CD4-positive, alpha-beta T cell (primary cell): ENCODE measurements around the gene GNGT1. TPM values are rescaled to one million over a fixed set of nuclear protein-coding genes. Genes with fewer than 3 reads are reported as not detected.
"Not testable (repeated sequence)": the region's sequence is repeated elsewhere in the genome, so short reads cannot be mapped to it uniquely, and the experiment has no call there.

Experiments
- ATAC-seq: fragments of 200-7000 bp; cut with Tn5 transposase; one replicate; pipeline ENCODE4 v1.10.0; 2022; ENCODE audit warnings: mild to moderate bottlenecking; ENCODE audit not compliant: poor library complexity
- CTCF ChIA-PET: fragments of 350-600 bp; sonication (Branson Sonifier 250); formaldehyde crosslinking; loops from one replicate; lab custom pipeline; 2021; ENCODE audit warnings: antibody characterized with exemption, inconsistent platforms; lab: Charles Lee
- POLR2A ChIA-PET: fragments of 350-600 bp; sonication (Branson Sonifier 250); formaldehyde crosslinking; loops from one replicate; lab custom pipeline; 2021; ENCODE audit warnings: antibody characterized with exemption, inconsistent platforms; lab: Charles Lee
- DNase-seq, 14 experiments: peaks; one replicate each; pipeline ENCODE4 v3.0.0-alpha.2; 2013 to 2020; ENCODE audit warnings: mixed read lengths in 2 of 14
- H3K27ac ChIP-seq, 2 donors: one replicate each; pipeline versions ENCODE4 v1.5.1 to v1.7.0; 2013; ENCODE audit warnings: low read length in 2 of 2, low read depth in 1 of 2, mild to moderate bottlenecking in 1 of 2
- H3K27me3 ChIP-seq, 2 experiments: 1 replicate in 1 of 2; 2 replicates in 1 of 2; pipeline versions ENCODE4 v1.6.1 to v1.7.0; 2013; ENCODE audit warnings: low read length in 2 of 2, control low read depth in 1 of 2, mild to moderate bottlenecking in 1 of 2, moderate library complexity in 1 of 2; ENCODE audit not compliant: insufficient read depth in 2 of 2, control insufficient read depth in 1 of 2
- H3K36me3 ChIP-seq: one replicate; pipeline ENCODE4 v1.6.1; 2013; ENCODE audit warnings: low read length, control low read depth; ENCODE audit not compliant: insufficient read depth
- H3K4me1 ChIP-seq: one replicate; pipeline ENCODE4 v1.6.1; 2013; ENCODE audit warnings: low read length, control low read depth; ENCODE audit not compliant: insufficient read depth
- H3K4me3 ChIP-seq: one replicate; pipeline ENCODE4 v1.5.1; 2013; ENCODE audit warnings: mild to moderate bottlenecking, low read length, moderate library complexity
- H3K9me3 ChIP-seq, 2 experiments: 1 replicate in 1 of 2; 2 replicates in 1 of 2; pipeline versions ENCODE4 v1.6.1 to v1.7.0; 2013; ENCODE audit warnings: low read length in 2 of 2, mild to moderate bottlenecking in 2 of 2, control low read depth in 1 of 2, moderate library complexity in 1 of 2; ENCODE audit not compliant: control insufficient read depth in 1 of 2, insufficient read depth in 1 of 2
- H3K27ac Mint-ChIP-seq: one replicate; pipeline ENCODE4 v1.8.0; 2020; ENCODE audit warnings: mixed read lengths
- H3K27me3 Mint-ChIP-seq: one replicate; pipeline ENCODE4 v1.8.0; 2021; ENCODE audit warnings: mixed read lengths
- H3K36me3 Mint-ChIP-seq: one replicate; pipeline ENCODE4 v1.8.0; 2021; ENCODE audit warnings: low read depth, mixed read lengths
- H3K4me1 Mint-ChIP-seq: one replicate; pipeline ENCODE4 v1.8.0; 2021; ENCODE audit warnings: low read depth, mixed read lengths
- H3K4me3 Mint-ChIP-seq: one replicate; pipeline ENCODE4 v1.8.0; 2020; ENCODE audit warnings: mild to moderate bottlenecking, mixed read lengths
- H3K9me3 Mint-ChIP-seq: one replicate; pipeline ENCODE4 v1.8.0; 2020; ENCODE audit warnings: mixed read lengths
- CTCF ChIP-seq: fragments of 200-600 bp; IDR thresholded peaks from one replicate; pipeline ENCODE4 v1.8.0; 2022; ENCODE audit warnings: antibody characterized with exemption, mild to moderate bottlenecking
- intact Hi-C, 2 experiments: fragments of 100-400 bp; cut with DNase I in 1 of 2; cut with micrococcal nuclease in 1 of 2; formaldehyde crosslinking; loops; one replicate each; pipeline versions ENCODE4 v1.15.1 to v1.9.0; 2023 to 2025; cut with DNase I, micrococcal nuclease
- total RNA-seq, 174 experiments: library from RNA in 2 of 174; stranded (reverse) in 2 of 174; gene quantifications; one replicate each; pipeline ENCODE4 v1.2.3 and lab custom pipeline; 2021 to 2026

The GNGT1 gene
- total RNA-seq, 2 experiments from 2014 or later, result not detected

- Histone ChIP-seq H3K27me3 (no peaks in the 10 kb centered on the region), H3K27ac (no peak overlapping the region), H3K4me3 (no peak overlapping the region), H3K9me3 (peaks cover 0 to 4% of the 10 kb centered on the region in 2 experiments), H3K36me3 (no peaks in the 10 kb centered on the region), H3K4me1 (no peaks in the 10 kb centered on the region)
- ATAC-seq (no peak), DNase-seq (no peak)
- ChIA-PET POLR2A (no interaction called here), CTCF (no interaction called here)
- intact Hi-C loops, result no loop called here
- Mint-ChIP-seq H3K4me1 (no peaks in the 10 kb centered on the region), H3K36me3 (no peaks in the 10 kb centered on the region), H3K27me3 (peaks cover 26% of the 10 kb centered on the region), H3K9me3 (no peaks in the 10 kb centered on the region), H3K4me3 (no peak overlapping the region), H3K27ac (no peak overlapping the region)
- no peak for TF ChIP-seq CTCF
These were observed 8.3 kb downstream of the GNGT1 start for GRCh38 chr7:93914581-93915066.

DNA sequence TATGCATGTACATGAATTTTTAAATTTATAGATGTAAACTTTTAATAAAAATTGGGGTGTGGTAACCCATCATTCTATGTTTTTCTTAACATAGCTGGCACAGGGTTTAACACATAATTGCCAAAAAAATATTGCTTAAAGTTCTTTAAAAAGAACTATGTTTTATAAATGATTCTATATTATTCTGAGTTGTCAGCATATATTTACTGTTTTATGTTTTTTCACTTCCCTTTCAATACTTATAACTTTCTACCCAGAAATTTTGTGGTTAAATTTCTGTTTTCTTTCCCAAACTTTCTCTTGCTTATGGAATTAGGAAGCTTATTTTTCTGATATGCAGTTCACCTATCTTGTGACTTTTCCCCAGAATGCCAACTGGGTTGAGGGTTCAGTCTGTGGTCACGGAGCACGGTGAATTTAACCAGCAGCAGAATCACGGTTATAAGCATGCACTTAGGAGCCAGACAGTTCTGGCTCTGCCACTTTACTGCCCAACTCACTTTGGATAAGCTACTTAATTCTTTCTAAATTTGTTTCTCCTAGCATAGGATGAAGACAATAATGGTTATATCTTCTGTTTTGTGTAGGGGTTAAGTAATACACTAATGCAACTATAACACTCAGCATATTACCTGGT lies 9.0 kb downstream of the GNGT1 start:
- H3K4me3 Mint-ChIP-seq, H3K9me3 Mint-ChIP-seq, H3K27me3 ChIP-seq, H3K36me3 Mint-ChIP-seq, POLR2A ChIA-PET, ATAC-seq, H3K4me3 ChIP-seq, H3K27ac ChIP-seq, H3K27ac Mint-ChIP-seq, H3K9me3 ChIP-seq, H3K4me1 Mint-ChIP-seq, intact Hi-C loops, H3K36me3 ChIP-seq, CTCF ChIA-PET, H3K4me1 ChIP-seq, DNase-seq: not testable (repeated sequence)
- H3K27me3 Mint-ChIP-seq, result peaks cover 28% of the 10 kb centered on the region

- H3K4me1 Mint-ChIP-seq, H3K9me3 ChIP-seq, H3K36me3 ChIP-seq, H3K4me3 Mint-ChIP-seq, POLR2A ChIA-PET, H3K36me3 Mint-ChIP-seq, H3K27ac Mint-ChIP-seq, H3K27ac ChIP-seq, DNase-seq, H3K4me1 ChIP-seq, H3K4me3 ChIP-seq, CTCF ChIA-PET, intact Hi-C loops, H3K27me3 ChIP-seq, ATAC-seq, H3K9me3 Mint-ChIP-seq: not testable (repeated sequence)
- peaks cover 34% of the 10 kb centered on the region for H3K27me3 Mint-ChIP-seq
These were observed 9.5 kb downstream of the GNGT1 start for GRCh38 chr7:93915888-93916287.

GRCh38 chr7:93916315-93916714 lies 9.9 kb downstream of the GNGT1 start:
- H3K27me3 ChIP-seq, H3K4me3 Mint-ChIP-seq, H3K9me3 Mint-ChIP-seq, H3K9me3 ChIP-seq, ATAC-seq, H3K27ac Mint-ChIP-seq, H3K36me3 ChIP-seq, CTCF ChIA-PET, POLR2A ChIA-PET, DNase-seq, intact Hi-C loops, H3K27ac ChIP-seq, H3K4me1 ChIP-seq, H3K36me3 Mint-ChIP-seq, H3K4me3 ChIP-seq, H3K4me1 Mint-ChIP-seq: not testable (repeated sequence)
- H3K27me3 Mint-ChIP-seq, result peaks cover 38% of the 10 kb centered on the region
